ENCODE measurements around the gene UBTD2. TPM values are rescaled to one million over a fixed set of nuclear protein-coding genes. Genes with fewer than 3 reads are reported as not detected.

UBTD2 gene
- total RNA-seq, 4 donors from 2014 or later, result 6.1 to 108 (median 32.2) TPM

DNA sequence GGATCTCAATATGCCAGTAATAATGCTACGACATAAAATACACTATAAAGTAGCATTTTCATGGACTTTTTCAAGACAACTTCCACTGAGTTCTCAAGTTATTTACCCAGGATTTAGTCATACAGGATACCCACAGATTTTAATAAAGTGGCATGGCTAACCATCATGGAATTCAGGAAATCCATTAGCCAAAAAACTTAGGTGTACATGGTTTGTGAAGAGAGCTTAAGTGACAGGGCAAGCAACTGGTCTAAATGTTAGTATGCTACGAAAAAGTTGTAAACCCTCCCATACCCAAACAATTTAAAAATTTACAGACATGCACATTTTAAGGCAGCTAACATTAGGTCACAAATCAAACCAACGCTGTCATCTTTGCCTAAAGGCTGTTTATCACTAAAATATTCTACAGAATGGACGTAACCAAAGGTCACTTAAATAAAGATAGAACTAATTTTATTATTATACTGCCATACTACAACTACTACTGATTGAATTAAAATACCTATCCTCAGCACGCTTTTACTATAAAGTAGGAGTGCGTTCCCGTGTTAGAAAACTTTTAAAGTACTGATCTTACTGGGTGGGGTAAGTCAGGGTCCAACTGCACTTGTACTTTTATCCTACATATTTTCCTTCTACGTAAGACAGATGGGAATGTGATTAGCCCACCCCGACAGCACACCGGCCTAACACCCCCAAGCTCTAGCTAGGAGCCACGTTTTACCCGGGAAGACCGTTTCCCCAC is 1.1 kb downstream of the UBTD2 start:
- intact Hi-C loops (cut with DNase I; ENCODE audit: low total_unique reads), result no loop called here
- H3K4me3 ChIP-seq, result peak overlapping the region; percentile 70 to 81
- no peaks in the 10 kb centered on the region for H3K9me3 ChIP-seq
- no peak for TF ChIP-seq POLR2A (IDR thresholded peaks at IDR 0.05)
- TF ChIP-seq, protein P1, sequence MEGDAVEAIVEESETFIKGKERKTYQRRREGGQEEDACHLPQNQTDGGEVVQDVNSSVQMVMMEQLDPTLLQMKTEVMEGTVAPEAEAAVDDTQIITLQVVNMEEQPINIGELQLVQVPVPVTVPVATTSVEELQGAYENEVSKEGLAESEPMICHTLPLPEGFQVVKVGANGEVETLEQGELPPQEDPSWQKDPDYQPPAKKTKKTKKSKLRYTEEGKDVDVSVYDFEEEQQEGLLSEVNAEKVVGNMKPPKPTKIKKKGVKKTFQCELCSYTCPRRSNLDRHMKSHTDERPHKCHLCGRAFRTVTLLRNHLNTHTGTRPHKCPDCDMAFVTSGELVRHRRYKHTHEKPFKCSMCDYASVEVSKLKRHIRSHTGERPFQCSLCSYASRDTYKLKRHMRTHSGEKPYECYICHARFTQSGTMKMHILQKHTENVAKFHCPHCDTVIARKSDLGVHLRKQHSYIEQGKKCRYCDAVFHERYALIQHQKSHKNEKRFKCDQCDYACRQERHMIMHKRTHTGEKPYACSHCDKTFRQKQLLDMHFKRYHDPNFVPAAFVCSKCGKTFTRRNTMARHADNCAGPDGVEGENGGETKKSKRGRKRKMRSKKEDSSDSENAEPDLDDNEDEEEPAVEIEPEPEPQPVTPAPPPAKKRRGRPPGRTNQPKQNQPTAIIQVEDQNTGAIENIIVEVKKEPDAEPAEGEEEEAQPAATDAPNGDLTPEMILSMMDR (IDR thresholded peaks at IDR 0.05), result no peak
- no peaks in the 10 kb centered on the region for H3K27me3 ChIP-seq
- no peaks in the 10 kb centered on the region for H3K36me3 ChIP-seq
- H3K4me1 ChIP-seq, result peaks cover 10 to 12% of the 10 kb centered on the region in 2 donors
- peak overlapping the region; percentile 96 to 98 for H3K27ac ChIP-seq
- DNase-seq, result no peak

DNA sequence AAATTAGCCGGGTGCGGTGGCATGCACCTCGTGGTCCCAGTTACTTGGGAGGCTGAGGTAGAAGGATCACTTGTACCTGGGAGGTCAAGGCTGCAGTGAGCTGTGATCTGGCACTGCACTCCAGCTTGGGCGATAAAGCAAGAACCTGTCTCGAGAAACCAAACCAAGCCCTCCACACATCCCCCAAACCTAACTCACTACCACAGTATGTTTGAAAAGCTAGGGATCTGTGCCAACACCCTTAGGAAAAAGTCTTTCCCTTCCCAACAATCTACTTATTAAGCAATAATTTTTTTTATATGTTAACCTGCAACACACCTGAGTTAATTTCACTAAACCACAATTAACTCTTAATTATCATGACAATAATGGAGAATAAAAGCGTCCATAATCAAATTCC is 2.2 kb downstream of the UBTD2 start:
- intact Hi-C loops (cut with DNase I; ENCODE audit: low total_unique reads), result no loop called here
- H3K27me3 ChIP-seq, result no peaks in the 10 kb centered on the region
- TF ChIP-seq, protein P1 (IDR thresholded peaks at IDR 0.05), result no peak
- no peak for TF ChIP-seq POLR2A (IDR thresholded peaks at IDR 0.05)
- H3K36me3 ChIP-seq, result no peaks in the 10 kb centered on the region
- H3K4me3 ChIP-seq, result no peak overlapping the region
- no peaks in the 10 kb centered on the region for H3K9me3 ChIP-seq
- no peak for DNase-seq
- H3K4me1 ChIP-seq, result peaks cover 10 to 12% of the 10 kb centered on the region in 2 donors
- H3K27ac ChIP-seq, result peak overlapping the region in 1 of 2 donors; percentile 96

DNA sequence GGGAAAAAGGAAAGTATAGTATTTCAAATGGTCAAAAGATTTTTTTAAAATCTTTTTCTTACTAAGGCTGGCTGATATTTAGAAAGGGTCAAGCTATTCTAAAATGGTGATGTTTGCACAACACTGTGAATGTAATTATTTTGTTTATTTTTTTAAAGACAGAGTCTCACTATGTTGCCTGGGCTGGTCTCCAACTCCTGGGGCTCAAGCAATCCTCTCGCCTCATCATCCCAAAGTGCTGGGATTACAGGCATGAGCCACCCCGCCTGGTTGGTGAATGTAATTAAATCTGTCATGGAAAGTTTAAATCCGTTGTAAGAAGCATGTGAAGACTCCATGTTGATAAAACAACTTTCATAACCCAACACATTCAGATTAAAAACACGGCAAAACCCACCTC is 2.6 kb downstream of the UBTD2 start:
- H3K4me1 ChIP-seq, result peaks cover 10 to 12% of the 10 kb centered on the region in 2 donors

DNA sequence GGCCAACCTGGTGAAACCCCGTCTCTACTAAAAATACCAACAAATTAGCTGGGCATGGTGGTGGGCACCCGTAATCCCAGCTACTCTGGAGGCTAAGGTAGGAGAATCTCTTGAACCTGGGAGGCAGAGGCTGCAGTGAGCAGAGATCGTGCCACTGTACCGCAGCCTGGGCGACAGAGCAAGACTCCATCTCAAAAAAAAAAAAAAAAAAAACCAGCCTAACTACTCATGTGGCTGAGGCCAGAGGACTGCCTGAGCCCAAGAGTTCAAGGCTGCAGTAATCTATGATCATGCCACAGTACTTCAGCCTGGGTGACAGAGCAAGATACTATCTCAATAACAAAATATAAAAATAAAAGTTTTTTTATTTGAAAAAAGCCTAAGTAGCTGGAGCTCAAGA is 3.2 kb downstream of the UBTD2 start:
- no peak for DNase-seq
- Histone ChIP-seq H3K27me3 (no peaks in the 10 kb centered on the region), H3K9me3 (no peaks in the 10 kb centered on the region), H3K4me1 (peaks cover 10 to 12% of the 10 kb centered on the region in 2 donors), H3K36me3 (no peaks in the 10 kb centered on the region), H3K4me3 (no peak overlapping the region), H3K27ac (no peak overlapping the region)
- TF ChIP-seq POLR2A (IDR thresholded peaks at IDR 0.05), result no peak
- TF ChIP-seq, protein P1 (IDR thresholded peaks at IDR 0.05), result no peak
- intact Hi-C loops (cut with DNase I; ENCODE audit: low total_unique reads), result no loop called here

More for the DNA sequence above, 2.6 kb downstream of the UBTD2 start:
- DNase-seq, result no peak
- no peaks in the 10 kb centered on the region for H3K36me3 ChIP-seq
- H3K27ac ChIP-seq, result no peak overlapping the region
- H3K9me3 ChIP-seq, result no peaks in the 10 kb centered on the region
- H3K4me3 ChIP-seq, result no peak overlapping the region
- intact Hi-C loops (cut with DNase I; ENCODE audit: low total_unique reads), result no loop called here
- H3K27me3 ChIP-seq, result no peaks in the 10 kb centered on the region
- TF ChIP-seq POLR2A (IDR thresholded peaks at IDR 0.05), result no peak
- TF ChIP-seq, protein P1 (IDR thresholded peaks at IDR 0.05), result no peak

DNA sequence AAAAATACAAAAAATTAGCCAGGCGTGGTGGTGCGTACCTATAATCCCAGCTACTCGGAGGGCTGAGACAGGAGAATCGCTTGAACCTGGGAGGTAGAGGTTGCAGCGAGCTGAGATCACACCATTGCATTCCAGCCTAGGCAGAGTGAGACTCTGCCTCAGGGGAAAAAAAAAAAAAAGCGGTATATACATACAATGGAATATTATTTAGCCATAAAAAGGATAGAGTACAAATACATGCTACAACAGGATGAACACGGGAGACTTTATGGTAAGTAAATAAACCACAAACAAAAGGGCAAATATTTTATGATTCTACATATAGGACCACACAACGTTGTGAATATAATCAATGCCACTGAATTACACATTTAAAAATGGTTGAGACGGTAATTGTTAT is 5.2 kb downstream of the UBTD2 start:
- DNase-seq, result no peak
- H3K36me3 ChIP-seq, result no peaks in the 10 kb centered on the region
- no peak overlapping the region for H3K27ac ChIP-seq
- H3K27me3 ChIP-seq, result no peaks in the 10 kb centered on the region
- no peak for TF ChIP-seq POLR2A (IDR thresholded peaks at IDR 0.05)
- TF ChIP-seq, protein P1 (IDR thresholded peaks at IDR 0.05), result no peak
- H3K4me3 ChIP-seq, result no peak overlapping the region
- peaks cover 10 to 12% of the 10 kb centered on the region in 2 donors for H3K4me1 ChIP-seq
- intact Hi-C loops (cut with DNase I; ENCODE audit: low total_unique reads), result no loop called here
- no peaks in the 10 kb centered on the region for H3K9me3 ChIP-seq
